AG04449 (cell line): ENCODE measurements around the gene NUMA1.

ENCODE experiments used
- CTCF ChIA-PET: fragments of 350-600 bp; formaldehyde crosslinking; extraction: SDS; loops from one replicate; lab custom pipeline; 2021; ENCODE audit warnings: antibody characterized with exemption; lab: Yijun Ruan, JAX
- POLR2A ChIA-PET: fragments of 400-600, 350-600 bp; formaldehyde crosslinking; extraction: SDS; loops from one replicate; lab custom pipeline; 2020; ENCODE audit warnings: antibody characterized with exemption, inconsistent platforms; lab: Yijun Ruan, JAX
- DNase-seq: peaks from one replicate; pipeline ENCODE4 v3.0.0-alpha.2; 2010; ENCODE audit warnings: low read depth, low spot score
- H3K4me3 ChIP-seq: 2 replicates; pipeline ENCODE4 v1.5.1; 2011; ENCODE audit warnings: low read depth, mild to moderate bottlenecking, control low read depth, low read length
- TF ChIP-seq, protein P1 (sequence below): IDR thresholded peaks from one replicate; pipeline ENCODE4 v1.5.1; 2011; ENCODE audit warnings: mild to moderate bottlenecking, moderate library complexity, low read length, control low read depth, inconsistent platforms; ENCODE audit not compliant: insufficient read depth; ENCODE audit errors: missing control alignments

NUMA1 gene

DNA sequence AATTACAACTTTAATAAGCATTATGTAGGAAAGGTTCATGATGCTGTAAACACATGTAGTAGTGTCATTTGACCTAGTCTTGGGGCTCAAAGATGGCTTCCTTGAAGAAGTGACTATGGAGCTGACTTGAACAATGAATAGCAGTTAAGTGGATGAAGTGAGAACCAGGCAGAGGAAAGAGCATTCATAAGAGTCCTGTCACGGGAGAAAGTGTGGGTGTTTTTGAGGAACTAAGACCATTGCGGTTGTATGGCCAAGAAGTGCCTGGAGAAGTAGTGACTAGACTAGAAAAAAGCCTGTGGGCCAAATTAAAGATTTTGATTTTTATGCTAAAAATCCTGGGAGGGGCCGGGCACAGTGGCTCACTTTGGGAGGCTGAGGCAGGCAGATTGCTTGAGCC lies 88.8 kb downstream of the NUMA1 start:
- ChIA-PET CTCF (interaction anchor here (0.6 to 8.2 kb wide), 3 partner anchors 8 to 415 kb away, joined by 3 to 95 read pairs (median 5); no protein-coding TSS in a partner anchor), POLR2A (no interaction called here)
- H3K4me3 ChIP-seq: no peak overlapping the region
- TF ChIP-seq, protein P1, sequence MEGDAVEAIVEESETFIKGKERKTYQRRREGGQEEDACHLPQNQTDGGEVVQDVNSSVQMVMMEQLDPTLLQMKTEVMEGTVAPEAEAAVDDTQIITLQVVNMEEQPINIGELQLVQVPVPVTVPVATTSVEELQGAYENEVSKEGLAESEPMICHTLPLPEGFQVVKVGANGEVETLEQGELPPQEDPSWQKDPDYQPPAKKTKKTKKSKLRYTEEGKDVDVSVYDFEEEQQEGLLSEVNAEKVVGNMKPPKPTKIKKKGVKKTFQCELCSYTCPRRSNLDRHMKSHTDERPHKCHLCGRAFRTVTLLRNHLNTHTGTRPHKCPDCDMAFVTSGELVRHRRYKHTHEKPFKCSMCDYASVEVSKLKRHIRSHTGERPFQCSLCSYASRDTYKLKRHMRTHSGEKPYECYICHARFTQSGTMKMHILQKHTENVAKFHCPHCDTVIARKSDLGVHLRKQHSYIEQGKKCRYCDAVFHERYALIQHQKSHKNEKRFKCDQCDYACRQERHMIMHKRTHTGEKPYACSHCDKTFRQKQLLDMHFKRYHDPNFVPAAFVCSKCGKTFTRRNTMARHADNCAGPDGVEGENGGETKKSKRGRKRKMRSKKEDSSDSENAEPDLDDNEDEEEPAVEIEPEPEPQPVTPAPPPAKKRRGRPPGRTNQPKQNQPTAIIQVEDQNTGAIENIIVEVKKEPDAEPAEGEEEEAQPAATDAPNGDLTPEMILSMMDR: no peak
- no peak for DNase-seq

DNA sequence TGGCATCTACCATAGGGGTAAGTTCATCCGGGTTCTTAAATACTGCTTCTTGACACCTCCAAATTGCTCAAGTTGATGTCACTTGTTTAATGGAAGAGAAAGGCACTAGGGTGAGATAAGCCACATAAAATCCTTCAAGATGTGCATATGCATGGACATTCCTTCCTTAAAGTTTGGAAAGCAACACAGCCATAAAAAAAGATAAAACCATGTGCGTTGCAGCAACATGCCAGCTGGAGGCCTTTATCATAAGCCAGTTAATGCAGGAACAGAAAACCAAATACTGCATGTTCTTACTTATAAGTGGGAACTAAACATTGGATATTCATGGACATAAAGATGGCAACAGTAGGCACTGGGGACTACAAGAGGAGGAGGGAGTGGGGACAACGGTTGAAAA lies 89.6 kb downstream of the NUMA1 start:
- POLR2A ChIA-PET: no interaction called here
- TF ChIP-seq, protein P1: no peak
- CTCF ChIA-PET: interaction anchor here (8.2 kb wide), 1 partner anchor 15 kb away, joined by 95 read pairs; no protein-coding TSS in a partner anchor
- H3K4me3 ChIP-seq: no peak overlapping the region
- DNase-seq: no peak

DNA sequence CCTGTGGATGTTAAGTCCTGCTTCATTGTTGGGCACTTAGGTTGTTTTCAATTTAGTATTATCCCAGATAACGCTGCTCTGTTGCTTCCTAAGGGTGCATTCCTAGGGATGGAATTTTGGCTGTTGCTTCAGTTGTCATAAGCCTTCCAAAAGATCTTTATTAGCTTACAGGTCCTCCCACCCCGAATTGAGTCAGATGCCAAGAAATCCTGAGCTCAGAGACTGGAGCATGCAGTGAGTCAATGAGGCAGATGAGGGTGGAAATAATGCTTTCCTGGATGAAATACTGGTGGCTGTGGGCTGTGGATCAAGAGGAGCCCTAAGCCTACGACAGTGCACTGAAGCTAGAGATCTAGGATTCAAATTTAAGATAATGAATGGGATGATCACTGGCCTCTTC lies 92.3 kb downstream of the NUMA1 start:
- peak; percentile 44 for DNase-seq
- CTCF ChIA-PET: interaction anchor here (1.1 to 8.2 kb wide), 8 partner anchors 12 to 443 kb away, joined by 3 to 95 read pairs (median 6); no protein-coding TSS in a partner anchor

DNA sequence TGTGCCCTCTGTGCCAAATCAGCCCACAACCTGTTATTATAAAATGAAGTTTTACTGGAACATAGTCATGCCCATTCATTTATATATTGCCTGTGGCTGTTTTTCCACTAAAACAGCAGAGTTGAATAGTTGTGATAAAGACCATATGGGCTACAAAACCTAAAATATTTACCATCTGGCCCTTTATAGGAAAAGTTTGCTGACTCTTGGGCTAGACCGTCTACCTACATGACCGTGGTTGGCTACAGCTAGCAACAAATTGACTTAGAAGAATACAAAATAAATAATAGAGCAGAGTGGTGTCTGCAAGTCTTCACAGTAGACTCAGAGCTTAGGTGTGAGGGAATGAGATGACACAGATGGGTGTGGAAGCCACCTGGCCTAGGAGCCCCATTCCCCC lies 92.8 kb downstream of the NUMA1 start:
- DNase-seq: no peak
- ChIA-PET POLR2A (interaction anchor here (0.7 to 1.1 kb wide), 3 partner anchors 23 to 400 kb away, joined by 3 read pairs; no protein-coding TSS in a partner anchor), CTCF (interaction anchor here (0.8 to 8.2 kb wide), 9 partner anchors 11 to 443 kb away, joined by 3 to 95 read pairs (median 5); no protein-coding TSS in a partner anchor)
- TF ChIP-seq, protein P1: no peak
- no peak overlapping the region for H3K4me3 ChIP-seq

More for the DNA sequence above, 92.3 kb downstream of the NUMA1 start:
- POLR2A ChIA-PET: interaction anchor here (0.7 to 1.1 kb wide), 3 partner anchors 22 to 399 kb away, joined by 3 read pairs; no protein-coding TSS in a partner anchor
- TF ChIP-seq, protein P1: no peak
- H3K4me3 ChIP-seq: no peak overlapping the region

DNA sequence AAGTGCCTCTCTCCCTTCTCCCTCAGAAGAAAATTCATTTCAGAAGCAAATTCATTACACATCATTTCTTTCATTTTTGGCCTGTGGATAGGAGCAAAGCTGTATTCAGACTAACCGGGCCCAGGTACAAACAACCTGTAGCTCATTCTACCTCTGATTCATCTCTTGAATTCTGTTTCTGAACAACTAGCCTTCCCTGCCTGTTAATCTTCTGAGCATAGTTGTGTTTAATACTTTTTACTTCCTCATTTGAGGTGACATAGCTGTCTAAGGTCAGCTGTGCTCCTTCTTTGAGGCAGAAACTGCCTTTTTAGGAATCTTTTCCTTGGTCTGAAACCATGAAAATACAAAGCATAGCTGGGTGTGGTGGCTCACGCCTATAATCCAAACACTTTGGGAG lies 94.2 kb downstream of the NUMA1 start:
- H3K4me3 ChIP-seq: no peak overlapping the region
- POLR2A ChIA-PET: no interaction called here
- TF ChIP-seq, protein P1: no peak
- no peak for DNase-seq
- CTCF ChIA-PET: interaction anchor here (1.5 to 8.2 kb wide), 3 partner anchors 10 to 122 kb away, joined by 3 to 95 read pairs (median 5); no protein-coding TSS in a partner anchor

DNA sequence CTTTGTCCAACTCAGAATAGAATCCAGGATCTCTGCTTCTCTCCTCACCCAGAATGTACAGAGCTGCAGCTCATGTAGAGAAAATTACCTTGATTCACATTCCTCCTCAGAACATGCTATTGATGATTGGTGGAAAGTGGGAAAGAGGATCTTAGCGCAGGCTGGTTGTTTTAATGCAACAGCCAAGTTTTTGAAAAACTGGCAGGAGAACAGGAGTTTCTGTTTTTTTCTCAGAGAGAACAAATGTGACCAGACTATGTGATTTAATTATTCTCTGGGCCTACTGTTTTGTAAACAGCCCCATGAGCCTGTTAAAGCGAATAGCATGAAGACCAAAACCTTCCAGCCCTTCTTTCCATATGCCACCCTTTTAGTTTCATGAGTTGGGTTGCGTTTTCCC lies 100.7 kb downstream of the NUMA1 start:
- ChIA-PET CTCF (interaction anchor here (0.6 to 7.4 kb wide), 16 partner anchors 9 to 466 kb away, joined by 3 to 95 read pairs (median 14); no protein-coding TSS in a partner anchor), POLR2A (no interaction called here)
- DNase-seq: no peak
- TF ChIP-seq, protein P1: no peak
- no peak overlapping the region for H3K4me3 ChIP-seq
